Measurements from ENCODE around the gene RPS6KC1. TPM values are rescaled to one million over a fixed set of nuclear protein-coding genes. Genes with fewer than 3 reads are reported as not detected.

RPS6KC1 gene
- total and polyA plus RNA-seq, 9 of the 15 experiments (the other 6 are each of a cell fraction or from before 2014, with no cell fraction given) = 4.3 to 34.6 (median 20.9) TPM

DNA sequence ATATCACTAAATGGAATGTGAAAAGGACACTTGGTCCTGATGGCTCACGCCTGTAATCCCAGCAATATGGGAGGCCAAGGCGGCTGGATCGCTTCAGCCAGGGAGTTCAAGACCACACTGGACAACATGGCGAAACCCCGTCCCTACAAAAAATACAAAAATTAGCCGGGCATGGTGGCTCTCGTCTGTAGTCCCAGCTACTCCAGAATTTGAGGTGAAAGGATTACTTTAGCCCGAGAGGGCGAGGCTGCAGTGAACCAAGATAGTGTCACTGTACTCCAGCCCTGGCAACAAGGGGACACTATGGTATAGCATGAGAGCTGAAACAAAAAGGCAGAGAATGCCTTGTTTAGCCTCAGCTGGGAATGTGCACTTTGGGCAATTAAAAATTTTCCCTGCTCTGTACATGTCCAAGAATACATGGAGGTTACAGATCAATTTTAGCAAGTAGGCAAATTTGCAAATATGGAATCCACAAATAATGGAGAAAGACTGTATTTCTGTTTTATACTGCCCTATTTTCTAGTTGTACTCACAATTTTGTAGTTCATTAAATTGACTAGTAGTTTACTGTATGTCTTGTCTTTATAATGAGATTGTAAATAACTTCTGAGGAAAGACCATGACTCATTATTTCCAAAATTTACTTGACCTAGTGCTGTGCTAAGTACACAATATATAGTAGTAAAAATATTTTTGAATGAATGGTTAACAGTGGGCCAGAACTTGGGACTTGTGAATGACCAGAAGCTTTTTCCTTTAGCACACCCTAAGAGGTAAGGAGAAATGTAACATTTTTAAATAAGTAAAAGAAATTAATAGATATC, 33.4 kb upstream of the RPS6KC1 start (continued):
- TF ChIP-seq, protein P1, sequence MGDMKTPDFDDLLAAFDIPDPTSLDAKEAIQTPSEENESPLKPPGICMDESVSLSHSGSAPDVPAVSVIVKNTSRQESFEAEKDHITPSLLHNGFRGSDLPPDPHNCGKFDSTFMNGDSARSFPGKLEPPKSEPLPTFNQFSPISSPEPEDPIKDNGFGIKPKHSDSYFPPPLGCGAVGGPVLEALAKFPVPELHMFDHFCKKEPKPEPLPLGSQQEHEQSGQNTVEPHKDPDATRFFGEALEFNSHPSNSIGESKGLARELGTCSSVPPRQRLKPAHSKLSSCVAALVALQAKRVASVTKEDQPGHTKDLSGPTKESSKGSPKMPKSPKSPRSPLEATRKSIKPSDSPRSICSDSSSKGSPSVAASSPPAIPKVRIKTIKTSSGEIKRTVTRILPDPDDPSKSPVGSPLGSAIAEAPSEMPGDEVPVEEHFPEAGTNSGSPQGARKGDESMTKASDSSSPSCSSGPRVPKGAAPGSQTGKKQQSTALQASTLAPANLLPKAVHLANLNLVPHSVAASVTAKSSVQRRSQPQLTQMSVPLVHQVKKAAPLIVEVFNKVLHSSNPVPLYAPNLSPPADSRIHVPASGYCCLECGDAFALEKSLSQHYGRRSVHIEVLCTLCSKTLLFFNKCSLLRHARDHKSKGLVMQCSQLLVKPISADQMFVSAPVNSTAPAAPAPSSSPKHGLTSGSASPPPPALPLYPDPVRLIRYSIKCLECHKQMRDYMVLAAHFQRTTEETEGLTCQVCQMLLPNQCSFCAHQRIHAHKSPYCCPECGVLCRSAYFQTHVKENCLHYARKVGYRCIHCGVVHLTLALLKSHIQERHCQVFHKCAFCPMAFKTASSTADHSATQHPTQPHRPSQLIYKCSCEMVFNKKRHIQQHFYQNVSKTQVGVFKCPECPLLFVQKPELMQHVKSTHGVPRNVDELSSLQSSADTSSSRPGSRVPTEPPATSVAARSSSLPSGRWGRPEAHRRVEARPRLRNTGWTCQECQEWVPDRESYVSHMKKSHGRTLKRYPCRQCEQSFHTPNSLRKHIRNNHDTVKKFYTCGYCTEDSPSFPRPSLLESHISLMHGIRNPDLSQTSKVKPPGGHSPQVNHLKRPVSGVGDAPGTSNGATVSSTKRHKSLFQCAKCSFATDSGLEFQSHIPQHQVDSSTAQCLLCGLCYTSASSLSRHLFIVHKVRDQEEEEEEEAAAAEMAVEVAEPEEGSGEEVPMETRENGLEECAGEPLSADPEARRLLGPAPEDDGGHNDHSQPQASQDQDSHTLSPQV (IDR thresholded peaks at IDR 0.05) = peak; percentile 58
- TF ChIP-seq RBM14 (IDR thresholded peaks at IDR 0.05; ENCODE audit: borderline replicate concordance, insufficient read depth, low read depth, low read length) (no peak), CXXC5 (CRISPR knock-in tag; IDR thresholded peaks at IDR 0.05) (peak; percentile 24), C11orf30 (IDR thresholded peaks at IDR 0.05; ENCODE audit: low read depth) (peak; percentile 73; the same call in 1 of the 2 replicates), JUND (IDR thresholded peaks at IDR 0.05; ENCODE audit: borderline replicate concordance, low read depth, low read length) (no peak), JUND (tag; IDR thresholded peaks at IDR 0.05; ENCODE audit: borderline replicate concordance, low read depth, low read length) (peak; percentile 77), ZNF23 (CRISPR knock-in tag; IDR thresholded peaks at IDR 0.05) (no peak), COPS2 (conservative IDR thresholded peaks at IDR 0.05) (no peak), NCOR1 (IDR thresholded peaks at IDR 0.05) (no peak), ZFX (CRISPR knock-in tag; IDR thresholded peaks at IDR 0.05) (0 out of 2 replicates have a peak, but pooled peaks have one; percentile 9), ZNF436 (CRISPR knock-in tag; IDR thresholded peaks at IDR 0.05) (no peak), ASH1L (IDR thresholded peaks at IDR 0.05; ENCODE audit: borderline replicate concordance, low read depth, partially characterized antibody) (no peak), POLR2H (tag; IDR thresholded peaks at IDR 0.05; ENCODE audit: low read depth) (no peak), MYC (IDR thresholded peaks at IDR 0.05; ENCODE audit: low read depth, low read length) (no peak), MYC (CRISPR knock-in tag; IDR thresholded peaks at IDR 0.05; ENCODE audit: borderline replicate concordance, low read depth) (0 out of 2 replicates have a peak, but pooled peaks have one; percentile 19), CBX1 (IDR thresholded peaks at IDR 0.05; ENCODE audit: low read depth) (no peak)
- TF ChIP-seq, protein P2, sequence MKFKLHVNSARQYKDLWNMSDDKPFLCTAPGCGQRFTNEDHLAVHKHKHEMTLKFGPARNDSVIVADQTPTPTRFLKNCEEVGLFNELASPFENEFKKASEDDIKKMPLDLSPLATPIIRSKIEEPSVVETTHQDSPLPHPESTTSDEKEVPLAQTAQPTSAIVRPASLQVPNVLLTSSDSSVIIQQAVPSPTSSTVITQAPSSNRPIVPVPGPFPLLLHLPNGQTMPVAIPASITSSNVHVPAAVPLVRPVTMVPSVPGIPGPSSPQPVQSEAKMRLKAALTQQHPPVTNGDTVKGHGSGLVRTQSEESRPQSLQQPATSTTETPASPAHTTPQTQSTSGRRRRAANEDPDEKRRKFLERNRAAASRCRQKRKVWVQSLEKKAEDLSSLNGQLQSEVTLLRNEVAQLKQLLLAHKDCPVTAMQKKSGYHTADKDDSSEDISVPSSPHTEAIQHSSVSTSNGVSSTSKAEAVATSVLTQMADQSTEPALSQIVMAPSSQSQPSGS (CRISPR knock-in tag; IDR thresholded peaks at IDR 0.05) = no peak
- TF ChIP-seq, protein P3, sequence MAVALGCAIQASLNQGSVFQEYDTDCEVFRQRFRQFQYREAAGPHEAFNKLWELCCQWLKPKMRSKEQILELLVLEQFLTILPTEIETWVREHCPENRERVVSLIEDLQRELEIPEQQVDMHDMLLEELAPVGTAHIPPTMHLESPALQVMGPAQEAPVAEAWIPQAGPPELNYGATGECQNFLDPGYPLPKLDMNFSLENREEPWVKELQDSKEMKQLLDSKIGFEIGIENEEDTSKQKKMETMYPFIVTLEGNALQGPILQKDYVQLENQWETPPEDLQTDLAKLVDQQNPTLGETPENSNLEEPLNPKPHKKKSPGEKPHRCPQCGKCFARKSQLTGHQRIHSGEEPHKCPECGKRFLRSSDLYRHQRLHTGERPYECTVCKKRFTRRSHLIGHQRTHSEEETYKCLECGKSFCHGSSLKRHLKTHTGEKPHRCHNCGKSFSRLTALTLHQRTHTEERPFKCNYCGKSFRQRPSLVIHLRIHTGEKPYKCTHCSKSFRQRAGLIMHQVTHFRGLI (CRISPR knock-in tag; IDR thresholded peaks at IDR 0.05) = no peak
- TF ChIP-seq, protein P4, sequence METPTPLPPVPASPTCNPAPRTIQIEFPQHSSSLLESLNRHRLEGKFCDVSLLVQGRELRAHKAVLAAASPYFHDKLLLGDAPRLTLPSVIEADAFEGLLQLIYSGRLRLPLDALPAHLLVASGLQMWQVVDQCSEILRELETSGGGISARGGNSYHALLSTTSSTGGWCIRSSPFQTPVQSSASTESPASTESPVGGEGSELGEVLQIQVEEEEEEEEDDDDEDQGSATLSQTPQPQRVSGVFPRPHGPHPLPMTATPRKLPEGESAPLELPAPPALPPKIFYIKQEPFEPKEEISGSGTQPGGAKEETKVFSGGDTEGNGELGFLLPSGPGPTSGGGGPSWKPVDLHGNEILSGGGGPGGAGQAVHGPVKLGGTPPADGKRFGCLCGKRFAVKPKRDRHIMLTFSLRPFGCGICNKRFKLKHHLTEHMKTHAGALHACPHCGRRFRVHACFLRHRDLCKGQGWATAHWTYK (CRISPR knock-in tag; IDR thresholded peaks at IDR 0.05) = no peak

Data from K562 (cell line).